GM12878 (cell line): ENCODE measurements around the gene LCAT.

Experiments used
- CTCF ChIP-seq, 3 experiments: IDR thresholded peaks in 2 of 3; conservative IDR thresholded peaks in 1 of 3; 2 replicates each; pipeline ENCODE4 v1.5.1; 2011; ENCODE audit warnings: low read depth in 3 of 3, low read length in 3 of 3, mild to moderate bottlenecking in 3 of 3, control low read depth in 2 of 3, moderate library complexity in 2 of 3, inconsistent platforms in 1 of 3, mixed read lengths in 1 of 3; ENCODE audit not compliant: control insufficient read depth in 2 of 3, insufficient read depth in 1 of 3; ENCODE audit errors: extremely low read depth in 1 of 3
- ELK1 ChIP-seq: IDR thresholded peaks from 2 replicates; pipeline ENCODE4 v1.6.1; 2012; ENCODE audit warnings: low read depth, low read length, improper control_type of control experiment
- ESRRA ChIP-seq: IDR thresholded peaks from 2 replicates; pipeline ENCODE4 v1.6.1; 2012; ENCODE audit warnings: mild to moderate bottlenecking, low read length, improper control_type of control experiment
- ETV6 ChIP-seq, 2 experiments: fragments of 450-650 bp in 1 of 2; IDR thresholded peaks in 1 of 2; conservative IDR thresholded peaks in 1 of 2; 2 replicates each; pipeline ENCODE4 v1.6.1; 2014; ENCODE audit warnings: antibody characterized with exemption in 1 of 2, borderline replicate concordance in 1 of 2, low read depth in 1 of 2, mild to moderate bottlenecking in 1 of 2, moderate library complexity in 1 of 2
- EZH2 ChIP-seq: IDR thresholded peaks from 2 replicates; pipeline ENCODE4 v1.6.1; 2012; ENCODE audit warnings: low read depth, mild to moderate bottlenecking, control low read depth, inconsistent platforms, low read length, borderline replicate concordance; ENCODE audit not compliant: control insufficient read depth
- FOXK2 ChIP-seq: fragments of 450-650 bp; IDR thresholded peaks from 2 replicates; pipeline ENCODE4 v1.6.1; 2017; ENCODE audit warnings: mild to moderate bottlenecking, moderate library complexity
- LARP7 ChIP-seq: fragments of 450-650 bp; IDR thresholded peaks from 2 replicates; pipeline ENCODE4 v1.6.1; 2017; ENCODE audit warnings: mild to moderate bottlenecking
- MAX ChIP-seq: IDR thresholded peaks from 2 replicates; pipeline ENCODE4 v1.6.1; 2012; ENCODE audit warnings: low read depth, low read length, improper control_type of control experiment
- MXI1 ChIP-seq: fragments of 150-350 bp; IDR thresholded peaks from 2 replicates; pipeline ENCODE4 v1.6.1; 2011; ENCODE audit warnings: low read depth, mild to moderate bottlenecking, inconsistent platforms, low read length, improper control_type of control experiment
- PBX3 ChIP-seq: IDR thresholded peaks from 2 replicates; pipeline ENCODE4 v1.6.1; 2011; ENCODE audit warnings: mild to moderate bottlenecking, low read depth, low read length, moderate library complexity; ENCODE audit not compliant: insufficient replicate concordance
- RAD21 ChIP-seq: IDR thresholded peaks from 2 replicates; pipeline ENCODE4 v1.6.1; 2011; ENCODE audit warnings: mild to moderate bottlenecking, low read depth, low read length, moderate library complexity; ENCODE audit not compliant: insufficient read depth
- RAD51 ChIP-seq: fragments of 450-650 bp; IDR thresholded peaks from 2 replicates; pipeline ENCODE4 v1.6.1; 2016; ENCODE audit warnings: moderate library complexity, mild to moderate bottlenecking, inconsistent platforms
- REST ChIP-seq: IDR thresholded peaks from 2 replicates; pipeline ENCODE4 v1.6.1; 2012; ENCODE audit warnings: mild to moderate bottlenecking, low read depth, low read length
- TCF12 ChIP-seq: IDR thresholded peaks from 2 replicates; pipeline ENCODE4 v1.6.1; 2011; ENCODE audit warnings: low read depth, mild to moderate bottlenecking, low read length

- no peak for TF ChIP-seq REST
- no peak for TF ChIP-seq RAD51
- peak; percentile 92 to 95 (median 94) for TF ChIP-seq CTCF (IDR thresholded peaks at IDR 0.05 in 2 of 3, conservative IDR thresholded peaks at IDR 0.05 in 1 of 3; ENCODE audit: control insufficient read depth in 2 of 3, extremely low read depth in 1 of 3, insufficient read depth in 1 of 3, low read depth in 3 of 3, low read length in 3 of 3)
- TF ChIP-seq ELK1: no peak
- peak; percentile 70; the same call in 1 of the 2 replicates for TF ChIP-seq LARP7
- 0 out of 2 replicates have a peak, but pooled peaks have one; percentile 21 for TF ChIP-seq ESRRA
- TF ChIP-seq FOXK2: no peak
- no peak for TF ChIP-seq PBX3
- peak; percentile 40 for TF ChIP-seq MAX
- peak; percentile 54; the same call in 1 of the 2 replicates for TF ChIP-seq TCF12
- 0 out of 2 replicates have a peak, but pooled peaks have one; percentile 32 for TF ChIP-seq MXI1
- TF ChIP-seq ETV6 (conservative IDR thresholded peaks at IDR 0.05 in 1 of 2, IDR thresholded peaks at IDR 0.05 in 1 of 2; ENCODE audit: borderline replicate concordance in 1 of 2, low read depth in 1 of 2): no peak
- peak; percentile 52 for TF ChIP-seq RAD21
- TF ChIP-seq EZH2: no peak
Observed at GRCh38 chr16:67993207-67994039, 49.5 kb upstream of the LCAT start.
